CD4-positive, alpha-beta T cell treated with Interleukin-12 subunit alpha and Interleukin-12 subunit beta, for 1 hour (primary cell): Measurements from ENCODE around the gene FN1.

Experiments
- DNase-seq: peaks from one replicate; pipeline ENCODE4 v3.0.0-alpha.2; 2020

Gene FN1

GRCh38 chr2:215435870-215436704 is at the start of gene FN1:
TSS of gene FN1 (minus strand) at chr2:215436068. CDS start at chr2:215435802, 266 bp downstream.
- peak; percentile 54 for DNase-seq

- no peak for DNase-seq
These were observed 49.2 kb upstream of the FN1 start for GRCh38 chr2:215485032-215485431.

- no peak for DNase-seq
These were observed 48.7 kb upstream of the FN1 start for GRCh38 chr2:215484570-215484969.

- no peak for DNase-seq
These were observed 47.6 kb upstream of the FN1 start for GRCh38 chr2:215483431-215483830.

- DNase-seq = no peak
These were observed 43.8 kb upstream of the FN1 start for GRCh38 chr2:215479536-215480240.

- DNase-seq = no peak
These were observed 43.3 kb upstream of the FN1 start for GRCh38 chr2:215479121-215479520.

- DNase-seq = no peak
These were observed 40.6 kb upstream of the FN1 start for GRCh38 chr2:215476424-215476823.

GRCh38 chr2:215466097-215466909 is 30.4 kb upstream of the FN1 start:
- no peak for DNase-seq

GRCh38 chr2:215465256-215465655 is 29.4 kb upstream of the FN1 start:
- no peak for DNase-seq

GRCh38 chr2:215461836-215462532 is 26.1 kb upstream of the FN1 start:
- DNase-seq = no peak

- no peak for DNase-seq
These were observed 25.0 kb upstream of the FN1 start for GRCh38 chr2:215460682-215461382.

GRCh38 chr2:215455958-215456357 is 20.1 kb upstream of the FN1 start:
- no peak for DNase-seq

- peak; percentile 29 for DNase-seq
These were observed 18.8 kb upstream of the FN1 start for GRCh38 chr2:215454519-215455246.

- DNase-seq = no peak
These were observed 16.9 kb upstream of the FN1 start for GRCh38 chr2:215452725-215453124.

GRCh38 chr2:215451012-215451756 is 15.3 kb upstream of the FN1 start:
- DNase-seq = no peak

- no peak for DNase-seq
These were observed 14.5 kb upstream of the FN1 start for GRCh38 chr2:215450188-215451011.

GRCh38 chr2:215447673-215448081 is 11.8 kb upstream of the FN1 start:
- no peak for DNase-seq

- no peak for DNase-seq
These were observed 11.2 kb upstream of the FN1 start for GRCh38 chr2:215447056-215447455.

GRCh38 chr2:215442401-215442787 is 6.5 kb upstream of the FN1 start:
- DNase-seq = no peak
